GM21423 (cell line): ENCODE data around the gene ACAD11.

Source experiments
- ATAC-seq: cut with Tn5 transposase; IDR thresholded peaks from one replicate; pipeline ENCODE4 v1.9.1; 2021; ENCODE audit warnings: mild to moderate bottlenecking, moderate library complexity; ENCODE audit not compliant: unreplicated experiment

ACAD11 gene

GRCh38 chr3:132555306-132556035 is 104.1 kb downstream of the ACAD11 start:
- no peak for ATAC-seq

- ATAC-seq, result no peak
These were observed 105.2 kb downstream of the ACAD11 start for GRCh38 chr3:132554437-132554836.

GRCh38 chr3:132553826-132554225 is 105.8 kb downstream of the ACAD11 start:
- no peak for ATAC-seq

GRCh38 chr3:132550579-132551305 is 108.9 kb downstream of the ACAD11 start:
- ATAC-seq, result peak; percentile 10

- ATAC-seq, result peak; percentile 75
These were observed 109.6 kb downstream of the ACAD11 start for GRCh38 chr3:132549890-132550578.

- no peak for ATAC-seq
These were observed 110.4 kb downstream of the ACAD11 start for GRCh38 chr3:132549169-132549568.

GRCh38 chr3:132545471-132545870 is 114.1 kb downstream of the ACAD11 start:
- no peak for ATAC-seq

- no peak for ATAC-seq
These were observed 115.5 kb downstream of the ACAD11 start for GRCh38 chr3:132544130-132544529.

GRCh38 chr3:132543011-132543739 is 116.4 kb downstream of the ACAD11 start:
- peak; percentile 46 for ATAC-seq

GRCh38 chr3:132542577-132542976 is 117.0 kb downstream of the ACAD11 start:
- ATAC-seq, result no peak

DNA sequence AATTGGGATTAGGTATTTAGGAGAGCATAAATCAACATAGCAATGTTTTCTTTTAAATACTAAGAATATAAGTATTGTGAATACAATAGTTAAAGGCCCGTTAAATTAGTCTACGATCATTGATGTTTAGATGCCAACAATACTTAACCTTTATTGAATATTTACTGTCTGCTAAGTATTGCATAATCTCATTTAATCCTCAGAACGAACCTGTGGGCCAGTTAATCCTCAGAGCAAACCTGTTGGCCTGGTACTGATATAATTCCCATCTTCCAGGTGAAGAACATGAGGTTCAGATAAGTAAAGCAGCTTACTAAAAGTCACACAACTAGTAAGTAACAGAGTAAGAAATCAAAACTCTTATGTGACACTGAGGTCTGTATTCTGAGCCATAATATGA is 119.9 kb downstream of the ACAD11 start:
- no peak for ATAC-seq

GRCh38 chr3:132538072-132538471 is 121.5 kb downstream of the ACAD11 start:
- ATAC-seq, result no peak

DNA sequence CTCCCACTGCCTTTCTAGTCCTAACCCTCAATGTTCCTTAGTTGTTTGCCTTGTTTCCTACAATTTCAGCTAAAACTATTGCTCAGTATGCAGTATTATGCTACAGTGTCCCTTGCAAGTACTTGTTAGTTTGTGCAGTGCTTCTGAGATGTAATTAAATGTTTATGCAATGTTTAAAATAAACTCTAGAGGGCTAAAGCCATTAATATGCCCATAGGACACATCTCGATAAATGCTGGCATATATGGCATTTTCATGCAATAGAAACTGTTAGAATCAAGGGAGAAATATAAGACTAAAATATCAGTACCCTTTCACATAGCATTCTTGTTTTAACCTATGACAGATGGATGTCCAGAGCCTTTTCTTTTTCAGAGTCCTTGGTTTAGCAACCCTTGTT is 122.3 kb downstream of the ACAD11 start:
- no peak for ATAC-seq

GRCh38 chr3:132536442-132537153 is 123.0 kb downstream of the ACAD11 start:
- ATAC-seq, result no peak

- ATAC-seq, result peak; percentile 62
These were observed 123.8 kb downstream of the ACAD11 start for GRCh38 chr3:132535575-132536441.

DNA sequence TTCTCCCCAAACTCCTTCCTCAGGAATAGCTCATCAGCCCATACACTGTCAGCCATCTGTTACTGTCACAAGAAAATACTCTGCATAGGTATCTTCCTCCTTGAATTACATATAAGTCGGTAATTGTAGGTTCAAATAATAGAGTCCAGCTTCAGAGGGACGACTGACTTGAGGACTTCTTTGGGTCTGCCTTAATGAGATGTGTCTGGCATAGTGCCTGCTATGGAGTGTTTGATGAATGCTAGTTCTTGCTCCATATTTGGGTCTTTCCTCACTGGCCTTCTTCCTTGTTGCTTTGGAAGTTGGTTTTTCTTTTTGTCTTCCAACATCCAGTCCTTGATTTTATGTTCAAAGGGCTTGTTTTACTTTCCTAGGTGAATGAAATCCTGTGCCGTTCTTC is 129.0 kb downstream of the ACAD11 start:
- no peak for ATAC-seq

GRCh38 chr3:132522353-132522752 is 137.3 kb downstream of the ACAD11 start:
- peak; percentile 95 for ATAC-seq

GRCh38 chr3:132521901-132522300 is 137.7 kb downstream of the ACAD11 start:
- no peak for ATAC-seq

GRCh38 chr3:132519914-132520313 is 139.7 kb downstream of the ACAD11 start:
- ATAC-seq, result no peak

DNA sequence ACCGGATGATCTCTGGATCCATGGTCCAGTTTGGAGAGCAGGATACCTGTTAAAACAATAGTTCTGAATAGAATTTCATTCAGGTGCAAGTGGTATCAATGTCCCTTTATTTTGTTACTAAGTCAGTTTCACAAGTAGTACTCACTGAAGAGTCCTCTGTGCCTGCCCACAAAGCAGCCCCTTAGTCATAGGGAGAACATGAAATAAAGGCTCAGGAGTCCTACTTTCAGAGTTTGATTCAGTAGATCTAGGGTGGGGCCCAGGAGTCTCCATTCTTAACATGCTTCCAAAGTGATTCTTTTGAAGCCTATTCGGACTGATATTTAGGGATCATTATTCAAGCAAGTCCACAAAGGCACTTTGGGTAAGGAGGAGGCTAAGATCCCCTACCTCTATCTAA is 142.3 kb downstream of the ACAD11 start:
- ATAC-seq, result no peak
